ENCODE results near the gene ZNF790.
"Not testable (repeated sequence)": the region's sequence is repeated elsewhere in the genome, so short reads cannot be mapped to it uniquely, and the experiment has no call there.

ZNF790 gene

GRCh38 chr19:36837906-36838783, at the start of gene ZNF790:
ZNF790 (minus strand) TSS chr19:36838387; CDS start chr19:36825619, 12,768 bp downstream.
- peak; percentile 94 for DNase-seq (ENCODE audit: low spot score)

GRCh38 chr19:36876993-36877938, 39.1 kb upstream of the ZNF790 start:
- DNase-seq (ENCODE audit: low spot score) = no peak

DNA sequence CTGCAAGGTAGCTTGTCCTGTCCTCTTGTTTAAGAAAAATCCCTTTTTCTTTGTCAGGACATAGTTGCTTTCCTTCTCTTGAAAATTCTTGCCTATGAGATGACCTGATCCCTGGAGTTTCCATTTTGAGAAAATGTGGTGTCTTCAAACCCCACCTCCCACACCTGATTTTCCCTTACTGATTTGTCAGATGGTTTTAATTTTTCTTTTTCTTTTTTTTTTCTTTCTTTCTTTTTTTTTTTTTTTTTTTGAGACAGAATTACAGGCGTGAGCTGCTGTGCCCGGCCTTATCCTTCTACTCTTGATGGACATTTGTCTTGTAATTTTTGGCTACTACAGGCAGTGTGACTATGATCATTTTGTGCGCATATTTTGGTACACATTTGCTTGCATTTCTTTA, 13.7 kb upstream of the ZNF790 start:
- DNase-seq (ENCODE audit: low spot score) = no peak

DNA sequence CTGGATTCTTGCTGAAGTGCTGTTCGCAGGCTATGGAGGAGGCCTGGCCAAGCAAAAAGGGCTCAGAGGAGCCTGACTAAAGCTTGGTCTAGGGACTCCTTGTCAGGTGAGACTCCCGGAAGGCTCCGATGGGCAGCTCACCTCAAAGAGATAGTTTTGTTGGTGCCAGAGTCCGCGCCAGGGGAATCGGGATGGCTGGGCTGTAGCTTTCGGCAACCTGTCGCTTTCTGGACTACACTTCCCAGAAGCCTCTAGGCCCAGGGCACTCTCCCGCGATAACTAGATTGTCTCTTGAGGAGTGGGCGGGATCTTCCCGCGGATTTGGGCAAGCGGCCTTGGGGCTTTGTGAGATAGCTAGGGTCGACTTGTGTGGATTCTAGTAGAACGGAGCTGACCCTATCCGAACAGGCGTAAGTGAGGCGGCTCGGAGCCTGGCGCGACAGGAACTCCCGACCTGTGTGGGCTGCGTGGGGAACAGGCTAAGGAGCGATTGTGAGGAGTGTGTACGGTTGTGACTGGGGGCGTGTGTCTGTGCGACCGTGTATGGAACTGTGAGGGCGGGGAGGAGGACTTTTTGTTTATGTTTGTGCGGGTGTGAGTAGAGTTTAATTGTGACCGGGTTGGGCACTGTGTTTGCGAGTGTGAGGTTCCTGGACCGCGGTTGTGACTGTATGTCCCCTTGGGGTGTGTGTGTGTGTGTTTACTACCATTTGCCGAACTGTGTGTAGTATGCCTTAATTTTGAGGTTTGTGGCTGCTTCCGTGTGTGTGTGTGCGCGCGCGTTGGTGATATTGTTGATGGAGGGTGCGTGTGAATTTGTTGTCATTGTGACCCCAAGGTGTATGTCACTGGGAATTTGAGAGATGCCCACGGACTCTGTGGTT, 12.6 kb upstream of the ZNF790 start, which contains the start of gene ZNF345:
TSS of gene ZNF345 (plus strand) at position 318 of the 884 bp plus-strand sequence. CDS start 25,955 bp downstream, outside the sequence.
- DNase-seq (ENCODE audit: low spot score) = peak; percentile 94

DNA sequence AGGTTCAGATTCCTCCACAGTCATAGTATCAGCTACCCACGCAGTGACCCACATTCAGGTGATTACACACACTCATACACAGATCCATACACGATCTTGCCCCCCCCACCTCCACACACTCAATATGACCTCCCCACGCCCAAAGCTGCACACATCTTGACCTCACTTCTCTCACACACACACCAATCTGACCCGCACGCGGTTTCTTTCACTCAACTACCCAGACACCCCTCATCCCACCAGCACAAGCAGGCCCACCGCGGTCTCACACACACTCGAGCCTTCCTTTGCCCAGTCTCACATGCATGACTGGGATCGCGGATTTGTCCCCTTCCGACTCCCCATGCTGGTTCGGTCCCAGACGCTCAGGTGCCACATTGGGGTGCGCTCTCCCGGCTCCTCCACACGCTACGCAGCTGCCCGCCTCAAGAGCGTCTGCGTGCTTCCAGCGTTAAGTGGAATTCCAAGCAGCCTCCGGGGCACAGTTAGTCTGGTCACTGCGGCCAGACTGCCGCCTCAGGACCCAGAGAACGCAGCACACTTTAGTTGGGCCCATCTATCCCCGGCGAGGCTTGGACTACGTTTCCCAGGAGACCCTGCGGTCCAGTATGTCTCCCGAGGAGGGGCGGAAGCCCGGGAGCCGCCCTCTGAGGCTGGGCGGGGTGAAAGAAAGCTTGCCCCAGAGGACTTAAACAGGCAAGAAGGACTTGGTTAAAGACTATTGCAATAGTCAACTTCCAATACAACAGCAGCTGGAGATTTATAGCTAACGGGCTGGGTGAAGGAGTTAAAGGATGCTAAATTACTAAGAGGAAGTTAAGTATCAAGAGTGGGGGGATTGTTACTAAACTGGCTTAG, 11.7 kb upstream of the ZNF790 start:
- peak; percentile 96 for DNase-seq (ENCODE audit: low spot score)

- no peak for DNase-seq (ENCODE audit: low spot score)
These were observed 9.8 kb upstream of the ZNF790 start for GRCh38 chr19:36847968-36848367.

GRCh38 chr19:36838784-36839324, 667 bp upstream of the ZNF790 start:
- DNase-seq (ENCODE audit: low spot score) = no peak

DNA sequence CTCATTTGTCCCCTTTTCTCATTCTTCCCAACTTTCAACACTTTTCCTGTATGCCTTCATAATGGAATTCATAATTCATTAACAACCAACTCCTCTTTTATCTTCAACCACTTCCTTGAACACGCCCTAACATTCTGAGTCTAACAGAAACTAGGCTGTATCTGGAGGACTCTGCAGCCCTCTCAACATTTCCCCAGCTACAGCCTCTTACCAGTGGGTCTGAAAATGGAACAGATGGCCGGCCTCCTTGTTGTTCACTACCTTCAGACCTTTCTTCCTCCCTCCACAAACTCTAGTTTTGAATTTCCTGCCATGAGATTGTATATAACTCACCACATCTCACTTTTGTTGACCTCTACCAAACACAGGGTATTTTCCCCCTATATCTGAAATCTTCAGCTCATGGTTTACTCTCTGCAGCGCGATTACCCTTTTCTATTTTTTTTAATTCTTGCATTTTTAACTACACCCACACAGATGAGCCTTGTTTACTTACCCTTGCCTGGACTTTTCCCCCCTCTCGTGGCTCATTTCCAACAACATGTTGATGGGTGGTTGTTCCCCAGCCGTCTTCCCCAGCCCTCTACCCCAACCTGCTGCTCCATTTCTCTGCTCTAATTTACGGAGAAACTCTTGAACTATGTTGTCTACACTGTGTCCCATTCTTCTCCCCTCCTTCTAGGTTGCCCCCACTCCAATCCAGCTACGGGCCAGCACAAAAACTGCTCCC, 846 bp downstream of the ZNF790 start:
- no peak for DNase-seq (ENCODE audit: low spot score)

DNA sequence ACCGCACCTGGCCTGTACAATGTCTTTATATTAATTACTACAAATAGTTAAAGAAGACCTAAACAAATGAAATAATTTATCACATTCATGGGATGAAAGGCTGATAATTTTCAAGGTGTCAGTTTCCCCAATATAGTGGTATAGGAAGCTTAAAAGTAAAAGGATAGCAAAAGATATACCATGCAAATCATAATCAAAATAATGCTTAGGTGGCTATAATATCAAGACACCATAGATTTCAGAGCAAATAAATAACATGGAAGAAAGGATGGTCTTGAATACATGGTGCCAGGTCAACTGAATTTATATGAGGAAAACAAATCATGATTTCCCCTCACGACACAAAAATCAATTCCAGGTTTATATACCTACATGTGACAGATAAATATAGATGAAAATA, 4.8 kb downstream of the ZNF790 start:
- no peak for DNase-seq (ENCODE audit: low spot score)

DNA sequence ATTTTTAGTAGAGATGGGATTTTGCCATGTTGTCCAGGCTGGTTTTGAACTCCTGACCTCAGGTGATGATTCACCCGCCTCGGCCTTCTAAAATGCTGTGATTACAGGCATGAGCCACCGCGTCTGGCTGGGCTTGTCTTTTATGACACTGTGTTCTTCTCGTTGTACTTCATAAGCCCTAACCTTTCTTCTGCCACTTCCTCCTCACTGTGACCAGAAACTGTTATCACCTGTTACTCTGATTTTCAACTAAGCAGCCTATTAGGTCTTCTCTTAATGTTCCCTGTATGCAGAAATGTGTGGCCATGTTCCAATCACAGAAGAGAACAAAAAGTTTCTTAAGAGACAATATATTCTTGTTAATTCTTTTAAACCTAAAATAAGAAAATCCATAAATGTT, 16.4 kb downstream of the ZNF790 start:
- no peak for DNase-seq (ENCODE audit: low spot score)

- DNase-seq (ENCODE audit: low spot score) = no peak
These were observed 19.0 kb downstream of the ZNF790 start for GRCh38 chr19:36819130-36819630.

DNA sequence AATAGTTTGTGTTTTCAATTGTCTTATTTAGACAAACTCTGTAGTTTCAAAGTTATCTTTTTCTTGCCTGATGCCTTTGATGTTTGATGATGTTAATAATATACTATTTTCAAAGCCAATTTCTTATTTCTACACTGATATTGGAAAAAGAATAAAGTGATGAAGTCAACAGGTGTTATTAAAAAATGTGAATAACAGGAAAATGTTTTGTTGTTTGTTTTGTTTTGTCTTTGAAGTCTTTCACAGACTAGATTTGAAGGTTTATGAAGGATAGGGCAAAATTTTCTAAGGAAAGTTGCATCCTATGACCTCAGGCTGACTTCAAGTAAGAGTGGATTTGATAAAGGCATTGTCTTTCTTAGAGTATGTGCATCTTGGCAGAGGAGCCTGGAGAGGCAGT, 31.2 kb downstream of the ZNF790 start:
- no peak for DNase-seq (ENCODE audit: low spot score)

GRCh38 chr19:36805364-36805763, 32.8 kb downstream of the ZNF790 start:
- DNase-seq (ENCODE audit: low spot score) = no peak

- no peak for DNase-seq (ENCODE audit: low spot score)
These were observed 40.4 kb downstream of the ZNF790 start for GRCh38 chr19:36797786-36798108.

- DNase-seq (ENCODE audit: low spot score) = no peak
These were observed 41.5 kb downstream of the ZNF790 start for GRCh38 chr19:36796714-36796992.

DNA sequence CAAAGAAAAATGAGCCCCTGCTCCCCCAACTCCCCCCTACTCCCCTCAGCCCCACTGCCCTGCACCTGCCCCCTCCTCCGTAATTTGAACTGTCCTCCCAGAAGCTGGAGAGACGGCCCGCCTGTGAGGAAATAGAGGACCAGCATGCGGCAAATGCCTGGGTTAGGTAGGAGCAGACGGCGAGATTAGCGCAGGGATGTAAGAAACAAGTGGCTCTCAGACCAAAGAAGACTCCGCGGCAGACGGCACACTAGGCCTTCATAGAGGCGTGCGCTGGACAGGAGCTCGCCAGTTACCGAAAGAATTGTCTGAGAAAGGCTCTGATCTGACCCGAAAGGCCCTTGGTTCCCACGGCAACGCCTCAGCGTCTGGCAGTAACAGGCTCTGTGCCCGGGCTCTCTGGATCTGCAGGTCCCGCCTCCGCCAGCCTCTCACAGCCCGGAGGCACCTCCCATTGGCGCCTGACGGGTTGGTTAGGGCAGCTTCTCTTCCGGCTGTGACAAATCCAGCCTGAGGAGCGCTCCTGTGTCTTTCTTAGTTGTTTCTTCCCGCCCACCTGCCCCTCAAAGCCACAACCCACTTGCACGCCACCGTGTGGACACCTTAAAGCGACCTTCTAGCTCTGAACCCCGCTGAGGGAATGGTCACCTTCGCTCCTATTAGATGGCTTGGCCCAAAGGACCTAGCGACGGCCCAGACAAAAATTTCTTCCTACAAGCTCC, 46.6 kb downstream of the ZNF790 start:
- not testable (repeated sequence) for DNase-seq (ENCODE audit: low spot score)

GRCh38 chr19:36775768-36776167, 62.4 kb downstream of the ZNF790 start:
- DNase-seq (ENCODE audit: low spot score) = no peak

- DNase-seq (ENCODE audit: low spot score) = no peak
These were observed 65.0 kb downstream of the ZNF790 start for GRCh38 chr19:36773223-36773579.

All from globus pallidus (tissue), 1 donor.